CD4-positive, alpha-beta T cell treated with Interferon gamma for 1 hour (primary cell): ENCODE measurements around the gene CFAP410.
"Not testable (repeated sequence)": the region's sequence is repeated elsewhere in the genome, so short reads cannot be mapped to it uniquely, and the experiment has no call there.

ENCODE experiments used
- DNase-seq: peaks from one replicate; pipeline ENCODE4 v3.0.0-alpha.2; 2020

Gene CFAP410

GRCh38 chr21:44315691-44316203 is 23.4 kb downstream of the CFAP410 start:
- DNase-seq = no peak

GRCh38 chr21:44314561-44314960 is 24.6 kb downstream of the CFAP410 start:
- no peak for DNase-seq

GRCh38 chr21:44314128-44314527 is 25.1 kb downstream of the CFAP410 start:
- no peak for DNase-seq

GRCh38 chr21:44313451-44313850 is 25.7 kb downstream of the CFAP410 start:
- no peak for DNase-seq

- no peak for DNase-seq
Measured at GRCh38 chr21:44312716-44313115, 26.5 kb downstream of the CFAP410 start.

GRCh38 chr21:44312089-44312488 is 27.1 kb downstream of the CFAP410 start:
- DNase-seq = no peak

- DNase-seq = no peak
Measured at GRCh38 chr21:44310628-44311507, 28.3 kb downstream of the CFAP410 start.

- DNase-seq = no peak
Measured at GRCh38 chr21:44306936-44307704, 32.1 kb downstream of the CFAP410 start.

- DNase-seq = no peak
Measured at GRCh38 chr21:44305691-44306090, 33.5 kb downstream of the CFAP410 start.

- DNase-seq = peak; percentile 43
Measured at GRCh38 chr21:44304877-44305293, 34.3 kb downstream of the CFAP410 start.

- DNase-seq = no peak
Measured at GRCh38 chr21:44304011-44304616, 35.1 kb downstream of the CFAP410 start.

GRCh38 chr21:44303490-44303981 is 35.7 kb downstream of the CFAP410 start:
- DNase-seq = no peak

GRCh38 chr21:44302573-44303401 is 36.4 kb downstream of the CFAP410 start:
- DNase-seq = not testable (repeated sequence)

- DNase-seq = no peak
Measured at GRCh38 chr21:44301961-44302406, 37.2 kb downstream of the CFAP410 start.

GRCh38 chr21:44301141-44301540 is 38.0 kb downstream of the CFAP410 start:
- DNase-seq = no peak

GRCh38 chr21:44300262-44300959 is 38.8 kb downstream of the CFAP410 start:
- DNase-seq = peak; percentile 51

- peak; percentile 63 for DNase-seq
Measured at GRCh38 chr21:44299458-44300261, 39.5 kb downstream of the CFAP410 start, which contains the start of gene PFKL. Gene PFKL (plus strand): TSS chr21:44300053. CDS start chr21:44300106, 53 bp downstream.

GRCh38 chr21:44299085-44299457 is 40.1 kb downstream of the CFAP410 start:
- DNase-seq = no peak

- no peak for DNase-seq
Measured at GRCh38 chr21:44298301-44298700, 40.9 kb downstream of the CFAP410 start.

GRCh38 chr21:44297525-44298290 is 41.5 kb downstream of the CFAP410 start:
- peak; percentile 78 for DNase-seq
